ENCODE results near the gene TNFAIP8.

TNFAIP8 gene

GRCh38 chr5:119371146-119371545 is 15.3 kb downstream of the TNFAIP8 start:
- H3K4me1 Mint-ChIP-seq: peaks cover 62% of the 10 kb centered on the region
- H3K27me3 Mint-ChIP-seq: no peaks in the 10 kb centered on the region
- no peak for DNase-seq
- no peaks in the 10 kb centered on the region for H3K9me3 Mint-ChIP-seq
- CTCF ChIA-PET: interaction anchor here (0.8 to 3.1 kb wide), 4 partner anchors 8 to 101 kb away, joined by 3 to 14 read pairs (median 4); no protein-coding TSS in a partner anchor
- no peak overlapping the region for H3K4me3 Mint-ChIP-seq
- H3K36me3 Mint-ChIP-seq: peaks cover 55% of the 10 kb centered on the region
- no peak overlapping the region for H3K27ac Mint-ChIP-seq

GRCh38 chr5:119373449-119373858 is 17.6 kb downstream of the TNFAIP8 start:
- Mint-ChIP-seq H3K36me3 (peaks cover 46% of the 10 kb centered on the region), H3K27me3 (no peaks in the 10 kb centered on the region), H3K4me3 (no peak overlapping the region), H3K27ac (no peak overlapping the region), H3K4me1 (peaks cover 59% of the 10 kb centered on the region), H3K9me3 (no peaks in the 10 kb centered on the region)
- CTCF ChIA-PET: interaction anchor here (0.7 kb wide), 1 partner anchor 36 kb away, joined by 3 read pairs; no protein-coding TSS in a partner anchor
- no peak for DNase-seq

GRCh38 chr5:119374901-119375300 is 19.1 kb downstream of the TNFAIP8 start:
- CTCF ChIA-PET: no interaction called here
- Mint-ChIP-seq H3K27ac (no peak overlapping the region), H3K36me3 (peaks cover 46% of the 10 kb centered on the region), H3K4me3 (no peak overlapping the region), H3K9me3 (no peaks in the 10 kb centered on the region), H3K4me1 (peaks cover 58% of the 10 kb centered on the region), H3K27me3 (no peaks in the 10 kb centered on the region)
- DNase-seq: no peak

DNA sequence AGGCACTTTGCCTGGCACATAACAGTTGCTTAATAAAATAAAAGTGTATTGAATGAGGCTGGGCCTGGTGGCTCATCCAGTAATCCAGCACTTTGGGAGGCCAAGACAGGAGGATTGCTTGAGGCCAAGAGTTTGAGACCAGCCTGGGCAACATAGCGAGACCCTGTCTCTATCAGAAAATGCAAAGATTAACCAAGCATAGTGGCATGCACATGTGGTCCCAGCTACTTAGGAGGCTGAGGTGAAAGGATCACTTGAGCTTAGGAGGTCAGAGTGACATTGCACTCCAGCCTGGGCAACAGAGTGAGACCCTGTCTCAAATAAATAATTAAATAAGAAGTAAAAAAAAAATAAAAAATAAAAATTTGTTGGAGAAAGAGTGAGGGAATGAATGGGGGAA is 21.2 kb downstream of the TNFAIP8 start:
- H3K4me1 Mint-ChIP-seq: peaks cover 59% of the 10 kb centered on the region
- H3K4me3 Mint-ChIP-seq: no peak overlapping the region
- H3K27me3 Mint-ChIP-seq: no peaks in the 10 kb centered on the region
- peaks cover 45% of the 10 kb centered on the region for H3K36me3 Mint-ChIP-seq
- no peaks in the 10 kb centered on the region for H3K9me3 Mint-ChIP-seq
- no peak for DNase-seq
- no peak overlapping the region for H3K27ac Mint-ChIP-seq
- CTCF ChIA-PET: interaction anchor here (1.4 kb wide), 1 partner anchor 389 kb away, joined by 3 read pairs; no protein-coding TSS in a partner anchor

- H3K27me3 Mint-ChIP-seq: no peaks in the 10 kb centered on the region
- peaks cover 47% of the 10 kb centered on the region for H3K36me3 Mint-ChIP-seq
- no peak for DNase-seq
- H3K9me3 Mint-ChIP-seq: no peaks in the 10 kb centered on the region
- CTCF ChIA-PET: interaction anchor here (0.9 to 1.4 kb wide), 6 partner anchors 7 to 390 kb away, joined by 3 to 5 read pairs (median 4); no protein-coding TSS in a partner anchor
- H3K4me1 Mint-ChIP-seq: peaks cover 63% of the 10 kb centered on the region
- no peak overlapping the region for H3K4me3 Mint-ChIP-seq
- H3K27ac Mint-ChIP-seq: peak overlapping the region; percentile 10
These were observed 22.4 kb downstream of the TNFAIP8 start for GRCh38 chr5:119378075-119378700.

DNA sequence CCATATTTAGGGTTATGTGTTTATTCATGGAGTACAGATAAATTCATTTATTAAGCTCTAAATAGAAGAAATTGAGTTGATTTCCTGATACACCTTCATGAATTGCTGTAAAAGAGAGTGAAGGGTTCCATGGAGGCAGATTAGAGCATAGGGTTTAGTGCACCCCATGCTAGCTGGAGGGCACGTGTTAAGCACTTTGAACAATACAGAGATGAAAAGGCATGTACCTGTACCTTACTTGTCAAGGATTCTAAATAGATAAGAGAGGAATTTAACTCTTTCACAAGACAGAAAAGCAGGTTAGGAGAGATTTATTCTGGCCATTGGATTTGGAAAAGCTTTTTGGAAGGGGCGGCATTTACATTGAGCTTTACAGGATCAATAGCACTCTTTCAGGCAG is 23.3 kb downstream of the TNFAIP8 start:
- CTCF ChIA-PET: interaction anchor here (0.6 to 2.4 kb wide), 6 partner anchors 8 to 56 kb away, joined by 3 to 6 read pairs (median 4); no protein-coding TSS in a partner anchor
- peak overlapping the region; percentile 19 for H3K27ac Mint-ChIP-seq
- no peaks in the 10 kb centered on the region for H3K27me3 Mint-ChIP-seq
- no peak for DNase-seq
- H3K9me3 Mint-ChIP-seq: no peaks in the 10 kb centered on the region
- H3K4me3 Mint-ChIP-seq: no peak overlapping the region
- H3K36me3 Mint-ChIP-seq: peaks cover 45% of the 10 kb centered on the region
- peaks cover 68% of the 10 kb centered on the region for H3K4me1 Mint-ChIP-seq

GRCh38 chr5:119379942-119380547 is 24.2 kb downstream of the TNFAIP8 start:
- Mint-ChIP-seq H3K27ac (peak overlapping the region; percentile 42), H3K27me3 (no peaks in the 10 kb centered on the region), H3K36me3 (peaks cover 44% of the 10 kb centered on the region), H3K4me1 (peaks cover 73% of the 10 kb centered on the region), H3K4me3 (no peak overlapping the region), H3K9me3 (no peaks in the 10 kb centered on the region)
- CTCF ChIA-PET: interaction anchor here (1.1 to 2.4 kb wide), 4 partner anchors 15 to 307 kb away, joined by 3 to 6 read pairs (median 4); no protein-coding TSS in a partner anchor
- no peak for DNase-seq

DNA sequence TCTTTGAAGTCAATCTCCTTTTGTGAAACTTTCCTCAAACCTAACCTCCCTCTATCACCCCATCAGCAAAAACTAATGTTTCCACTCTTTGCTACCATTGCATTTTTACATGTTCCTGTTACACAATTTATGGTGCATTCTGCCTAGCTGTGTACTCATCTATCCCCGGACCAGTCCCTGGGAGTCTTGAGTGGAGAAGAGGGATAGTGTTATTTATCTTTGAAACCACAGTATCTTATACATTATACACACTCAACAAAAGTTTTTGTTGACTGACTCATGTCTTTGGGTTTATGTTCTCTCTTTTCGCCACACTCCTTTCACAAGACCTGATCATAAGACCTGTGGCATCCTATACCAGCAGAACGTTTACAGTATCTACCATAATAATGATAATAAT is 26.4 kb downstream of the TNFAIP8 start:
- DNase-seq: no peak
- CTCF ChIA-PET: interaction anchor here (1.2 kb wide), 1 partner anchor 30 kb away, joined by 4 read pairs; no protein-coding TSS in a partner anchor
- H3K27me3 Mint-ChIP-seq: no peaks in the 10 kb centered on the region
- peaks cover 46% of the 10 kb centered on the region for H3K36me3 Mint-ChIP-seq
- no peak overlapping the region for H3K27ac Mint-ChIP-seq
- H3K4me3 Mint-ChIP-seq: no peak overlapping the region
- no peaks in the 10 kb centered on the region for H3K9me3 Mint-ChIP-seq
- peaks cover 82% of the 10 kb centered on the region for H3K4me1 Mint-ChIP-seq

GRCh38 chr5:119383008-119383407 is 27.2 kb downstream of the TNFAIP8 start:
- Mint-ChIP-seq H3K27me3 (no peaks in the 10 kb centered on the region), H3K27ac (no peak overlapping the region), H3K9me3 (no peaks in the 10 kb centered on the region), H3K4me1 (peaks cover 81% of the 10 kb centered on the region), H3K4me3 (no peak overlapping the region), H3K36me3 (peaks cover 44% of the 10 kb centered on the region)
- no peak for DNase-seq
- CTCF ChIA-PET: interaction anchor here (1.0 kb wide), 1 partner anchor 42 kb away, joined by 3 read pairs; no protein-coding TSS in a partner anchor

DNA sequence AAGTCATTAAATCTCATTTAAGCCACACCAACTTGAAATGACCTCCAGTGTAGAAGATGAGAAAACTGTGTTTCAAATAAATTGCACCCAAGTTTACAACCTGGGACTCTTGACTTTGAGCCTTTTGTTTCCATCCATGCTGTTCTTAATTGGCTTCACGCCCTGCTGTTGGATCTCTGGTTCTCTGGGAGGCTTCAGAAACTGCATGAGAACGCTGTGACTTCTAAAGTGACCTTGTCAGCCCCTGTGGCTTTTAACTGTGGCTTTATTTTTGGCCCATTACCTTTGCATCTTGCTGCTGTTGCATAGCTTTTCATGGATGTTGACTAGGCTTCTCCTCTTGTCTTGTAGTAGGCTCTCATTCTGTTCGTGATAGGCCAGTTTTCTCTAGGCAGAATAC is 29.3 kb downstream of the TNFAIP8 start:
- Mint-ChIP-seq H3K27me3 (no peaks in the 10 kb centered on the region), H3K4me3 (no peak overlapping the region), H3K27ac (peak overlapping the region; percentile 46), H3K9me3 (no peaks in the 10 kb centered on the region), H3K4me1 (peaks cover 81% of the 10 kb centered on the region), H3K36me3 (peaks cover 49% of the 10 kb centered on the region)
- DNase-seq: no peak
- CTCF ChIA-PET: no interaction called here

DNA sequence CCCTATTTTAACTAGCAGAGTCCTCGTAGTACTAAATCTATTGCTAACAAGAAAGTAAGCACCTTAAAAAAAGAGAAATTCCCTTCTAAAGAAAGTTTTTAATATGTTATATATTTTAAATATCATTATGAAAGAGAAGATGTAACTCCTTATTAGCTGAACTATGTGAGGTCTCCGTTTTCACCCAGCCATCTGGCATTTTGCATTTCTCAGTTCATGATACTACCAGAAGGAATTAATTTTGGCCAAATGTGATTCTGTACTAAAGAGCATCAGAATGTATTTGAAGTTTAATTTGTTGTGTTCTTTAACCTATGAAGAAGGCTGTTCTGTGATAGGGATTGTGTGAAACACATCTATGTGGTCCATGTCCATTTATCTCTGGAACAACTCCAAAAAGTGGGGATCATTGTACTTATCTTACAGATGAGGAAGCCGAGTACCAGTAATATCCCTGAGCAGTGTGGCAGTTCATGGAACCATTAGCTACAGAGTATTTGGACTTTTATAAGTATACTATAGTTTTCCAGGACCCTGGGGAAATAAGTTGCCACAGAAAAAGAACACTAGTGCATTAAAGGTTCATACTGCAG is 29.8 kb downstream of the TNFAIP8 start:
- H3K4me3 Mint-ChIP-seq: no peak overlapping the region
- no peaks in the 10 kb centered on the region for H3K9me3 Mint-ChIP-seq
- CTCF ChIA-PET: interaction anchor here (1.8 kb wide), 1 partner anchor 26 kb away, joined by 9 read pairs; no protein-coding TSS in a partner anchor
- H3K27ac Mint-ChIP-seq: peak overlapping the region; percentile 46
- no peaks in the 10 kb centered on the region for H3K27me3 Mint-ChIP-seq
- DNase-seq: no peak
- peaks cover 48% of the 10 kb centered on the region for H3K36me3 Mint-ChIP-seq
- H3K4me1 Mint-ChIP-seq: peaks cover 83% of the 10 kb centered on the region

GRCh38 chr5:119386596-119387344 is 31.0 kb downstream of the TNFAIP8 start:
- Mint-ChIP-seq H3K27me3 (no peaks in the 10 kb centered on the region), H3K4me1 (peaks cover 79% of the 10 kb centered on the region), H3K36me3 (peaks cover 51% of the 10 kb centered on the region), H3K27ac (no peak overlapping the region), H3K9me3 (no peaks in the 10 kb centered on the region), H3K4me3 (no peak overlapping the region)
- CTCF ChIA-PET: interaction anchor here (1.8 kb wide), 1 partner anchor 25 kb away, joined by 9 read pairs; no protein-coding TSS in a partner anchor
- DNase-seq: no peak

DNA sequence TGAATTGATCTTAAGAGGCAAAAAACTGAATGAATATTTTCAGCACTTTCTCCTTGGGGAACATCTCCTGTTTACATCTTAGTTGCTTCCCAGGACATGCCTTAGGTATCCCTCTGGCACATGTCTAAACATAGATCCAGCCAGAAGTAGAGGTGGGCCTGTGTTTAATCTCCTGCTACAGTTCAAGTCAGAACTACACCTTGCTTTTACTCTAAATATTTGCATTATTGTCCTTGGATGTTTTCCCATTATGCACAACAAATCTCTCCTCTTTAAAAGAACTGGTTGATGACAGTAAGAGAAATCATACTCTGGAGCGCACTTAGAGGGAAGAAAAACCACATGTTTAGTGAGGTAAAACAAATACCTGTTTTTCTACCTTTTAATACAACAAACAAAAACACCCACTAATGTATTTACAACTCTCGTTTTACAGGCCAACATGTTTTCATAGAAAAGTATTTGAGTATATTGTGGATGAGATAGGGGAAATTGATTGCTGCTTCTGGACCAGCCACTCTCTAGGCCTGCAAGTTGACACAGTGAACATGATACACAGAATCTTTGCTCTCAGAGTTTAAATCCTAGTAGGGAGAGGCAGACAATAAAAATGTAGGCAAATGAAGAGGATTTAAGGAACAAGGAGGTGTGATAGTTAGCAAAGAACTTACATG is 32.3 kb downstream of the TNFAIP8 start:
- no peak overlapping the region for H3K4me3 Mint-ChIP-seq
- no peak for DNase-seq
- H3K27ac Mint-ChIP-seq: peak overlapping the region; percentile 12
- peaks cover 82% of the 10 kb centered on the region for H3K4me1 Mint-ChIP-seq
- no peaks in the 10 kb centered on the region for H3K27me3 Mint-ChIP-seq
- CTCF ChIA-PET: no interaction called here
- no peaks in the 10 kb centered on the region for H3K9me3 Mint-ChIP-seq
- peaks cover 57% of the 10 kb centered on the region for H3K36me3 Mint-ChIP-seq

Measured in activated naive CD4-positive, alpha-beta T cell treated with anti-CD3 and anti-CD28 coated beads, Interleukin-2, amount 10 ng/mL, durations not matched to agents 7 days and 5 days (primary cell).